Measurements from ENCODE around the gene SUMO1. TPM values are rescaled to one million over a fixed set of nuclear protein-coding genes. Genes with fewer than 3 reads are reported as not detected.

Gene SUMO1
- total and polyA plus RNA-seq, 2 experiments from 2014 or later: 217 to 507 TPM

DNA sequence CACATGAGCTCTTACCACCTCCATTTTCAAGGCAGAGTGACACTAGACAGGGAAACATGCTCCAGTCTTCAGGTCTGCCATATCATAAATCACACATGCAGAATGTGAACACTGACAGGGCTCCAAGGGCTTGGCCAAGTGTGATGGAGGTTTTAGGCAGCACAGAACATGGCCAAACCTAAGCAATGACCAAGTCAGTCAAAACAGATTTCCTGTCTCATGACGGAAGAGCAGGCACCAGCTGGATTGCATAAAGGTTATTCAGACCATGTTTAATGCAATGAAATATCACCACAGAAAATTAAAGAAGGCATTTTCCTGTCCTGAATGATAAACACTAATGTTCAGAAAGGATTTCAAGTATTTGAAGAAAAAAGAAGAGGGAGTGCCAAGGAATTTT is 72.5 kb downstream of the SUMO1 start:
- H3K36me3 ChIP-seq (ENCODE audit: insufficient read depth): no peaks in the 10 kb centered on the region
- H3K4me3 ChIP-seq: no peak overlapping the region
- no peaks in the 10 kb centered on the region for H3K79me2 ChIP-seq (replicated peaks; ENCODE audit: insufficient read depth)
- Mint-ChIP-seq H3K4me1 (peaks cover 12% of the 10 kb centered on the region), H3K27me3 (ENCODE audit: insufficient read depth, low read depth, poor library complexity) (peaks cover 11% of the 10 kb centered on the region), H3K9me3 (no peaks in the 10 kb centered on the region), H3K27ac (no peak overlapping the region), H3K36me3 (ENCODE audit: low read depth) (no peaks in the 10 kb centered on the region), H3K4me3 (no peak overlapping the region)
- no peak overlapping the region for H3K4me2 ChIP-seq
- DNase-seq (ENCODE audit: low spot score) (no peak), ATAC-seq (no peak)
- H3F3A ChIP-seq (replicated peaks; ENCODE audit: low read depth): 0 out of 2 replicates have a peak, but pooled peaks cover 6% of the 10 kb centered on the region
- no peak overlapping the region for H2AFZ ChIP-seq
- H3K4me1 ChIP-seq (ENCODE audit: insufficient read depth): peaks cover 10% of the 10 kb centered on the region; the same call in 1 of the 2 replicates
- no peaks in the 10 kb centered on the region for H4K20me1 ChIP-seq (replicated peaks; ENCODE audit: insufficient read depth)
- no peak for TF ChIP-seq ZNF331 (CRISPR knock-in tag; IDR thresholded peaks at IDR 0.05; ENCODE audit: low read depth)
- TF ChIP-seq ETS1 (IDR thresholded peaks at IDR 0.05): no peak
- TF ChIP-seq, protein P1, sequence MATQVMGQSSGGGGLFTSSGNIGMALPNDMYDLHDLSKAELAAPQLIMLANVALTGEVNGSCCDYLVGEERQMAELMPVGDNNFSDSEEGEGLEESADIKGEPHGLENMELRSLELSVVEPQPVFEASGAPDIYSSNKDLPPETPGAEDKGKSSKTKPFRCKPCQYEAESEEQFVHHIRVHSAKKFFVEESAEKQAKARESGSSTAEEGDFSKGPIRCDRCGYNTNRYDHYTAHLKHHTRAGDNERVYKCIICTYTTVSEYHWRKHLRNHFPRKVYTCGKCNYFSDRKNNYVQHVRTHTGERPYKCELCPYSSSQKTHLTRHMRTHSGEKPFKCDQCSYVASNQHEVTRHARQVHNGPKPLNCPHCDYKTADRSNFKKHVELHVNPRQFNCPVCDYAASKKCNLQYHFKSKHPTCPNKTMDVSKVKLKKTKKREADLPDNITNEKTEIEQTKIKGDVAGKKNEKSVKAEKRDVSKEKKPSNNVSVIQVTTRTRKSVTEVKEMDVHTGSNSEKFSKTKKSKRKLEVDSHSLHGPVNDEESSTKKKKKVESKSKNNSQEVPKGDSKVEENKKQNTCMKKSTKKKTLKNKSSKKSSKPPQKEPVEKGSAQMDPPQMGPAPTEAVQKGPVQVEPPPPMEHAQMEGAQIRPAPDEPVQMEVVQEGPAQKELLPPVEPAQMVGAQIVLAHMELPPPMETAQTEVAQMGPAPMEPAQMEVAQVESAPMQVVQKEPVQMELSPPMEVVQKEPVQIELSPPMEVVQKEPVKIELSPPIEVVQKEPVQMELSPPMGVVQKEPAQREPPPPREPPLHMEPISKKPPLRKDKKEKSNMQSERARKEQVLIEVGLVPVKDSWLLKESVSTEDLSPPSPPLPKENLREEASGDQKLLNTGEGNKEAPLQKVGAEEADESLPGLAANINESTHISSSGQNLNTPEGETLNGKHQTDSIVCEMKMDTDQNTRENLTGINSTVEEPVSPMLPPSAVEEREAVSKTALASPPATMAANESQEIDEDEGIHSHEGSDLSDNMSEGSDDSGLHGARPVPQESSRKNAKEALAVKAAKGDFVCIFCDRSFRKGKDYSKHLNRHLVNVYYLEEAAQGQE (IDR thresholded peaks at IDR 0.05; ENCODE audit: unreplicated experiment): no peak
- no peak for TF ChIP-seq POLR2AphosphoS5 (IDR thresholded peaks at IDR 0.05; ENCODE audit: low read depth)
- no peak for TF ChIP-seq CREB1 (CRISPR knock-in tag; IDR thresholded peaks at IDR 0.05; ENCODE audit: low read depth)
- TF ChIP-seq STAT1 (IDR thresholded peaks at IDR 0.05; ENCODE audit: unreplicated experiment): no peak
- no peak for TF ChIP-seq EZH2 (IDR thresholded peaks at IDR 0.05; ENCODE audit: low read depth, unreplicated experiment)
- no peak for TF ChIP-seq CTCF (conservative IDR thresholded peaks at IDR 0.05; ENCODE audit: low read depth in 2 of 2)
- TF ChIP-seq JUNB (IDR thresholded peaks at IDR 0.05; ENCODE audit: unreplicated experiment): no peak
- TF ChIP-seq NANOG (IDR thresholded peaks at IDR 0.05; ENCODE audit: borderline replicate concordance): no peak
- no peak for TF ChIP-seq ZNF114 (CRISPR knock-in tag; IDR thresholded peaks at IDR 0.05)
- no peak for TF ChIP-seq ZNF462 (CRISPR knock-in tag; IDR thresholded peaks at IDR 0.05)
- TF ChIP-seq EZH2phosphoT487 (IDR thresholded peaks at IDR 0.05; ENCODE audit: unreplicated experiment): no peak
- H3K27ac ChIP-seq (ENCODE audit: low read depth): no peak overlapping the region
- H3K27me3 ChIP-seq (ENCODE audit: insufficient read depth): peaks cover 10% of the 10 kb centered on the region
- H3K9me2 ChIP-seq (ENCODE audit: insufficient read depth): no peaks in the 10 kb centered on the region
